Calu3 (cell line): ENCODE measurements around the gene SCEL. TPM values are rescaled to one million over a fixed set of nuclear protein-coding genes. Genes with fewer than 3 reads are reported as not detected.

ENCODE experiments used
- BruUV-seq: library from RNA; stranded (reverse); fragments of 400-500 nt; replicated peaks from 2 replicates; lab custom pipeline; 2021; lab: Mats Ljungman, UMichigan
- CTCF ChIA-PET: fragments of 300-600 bp; sonication (Branson Sonifier 250); formaldehyde crosslinking; loops from one replicate; lab custom pipeline; 2022; ENCODE audit warnings: antibody characterized with exemption; lab: Charles Lee
- DNase-seq: peaks from one replicate; pipeline ENCODE4 v3.0.0; 2022
- H3K27ac Mint-ChIP-seq: one replicate; pipeline ENCODE4 v1.8.0; 2022; ENCODE audit warnings: mixed read lengths; ENCODE audit not compliant: unreplicated experiment
- H3K27me3 Mint-ChIP-seq: one replicate; pipeline ENCODE4 v1.8.0; 2022; ENCODE audit warnings: mixed read lengths; ENCODE audit not compliant: unreplicated experiment
- H3K36me3 Mint-ChIP-seq: one replicate; pipeline ENCODE4 v1.8.0; 2022; ENCODE audit warnings: mild to moderate bottlenecking, moderate library complexity, mixed read lengths; ENCODE audit not compliant: insufficient read depth, unreplicated experiment
- H3K4me1 Mint-ChIP-seq: one replicate; pipeline ENCODE4 v1.8.0; 2022; ENCODE audit warnings: mild to moderate bottlenecking, low read depth, mixed read lengths; ENCODE audit not compliant: unreplicated experiment
- H3K4me3 Mint-ChIP-seq: one replicate; pipeline ENCODE4 v1.8.0; 2022; ENCODE audit warnings: mild to moderate bottlenecking, low read depth, moderate library complexity, mixed read lengths; ENCODE audit not compliant: unreplicated experiment
- H3K9me3 Mint-ChIP-seq: one replicate; pipeline ENCODE4 v1.8.0; 2022; ENCODE audit warnings: low read depth, mixed read lengths; ENCODE audit not compliant: unreplicated experiment
- intact Hi-C: fragments of 100-400 bp; cut with micrococcal nuclease; formaldehyde crosslinking; loops from one replicate; pipeline ENCODE4 v1.10.0; 2022; ENCODE audit not compliant: unreplicated experiment
- total RNA-seq: library from RNA; stranded (reverse); gene quantifications from 2 replicates; pipeline ENCODE4 v1.2.3, GENCODE V29; 2022
- TF ChIP-seq, protein P1 (sequence below): fragments of 200-600 bp; IDR thresholded peaks from one replicate; pipeline ENCODE4 v1.8.0; 2022; ENCODE audit warnings: antibody characterized with exemption; ENCODE audit not compliant: unreplicated experiment

SCEL gene
- total RNA-seq, 1 experiment from 2014 or later = 5.2 TPM

DNA sequence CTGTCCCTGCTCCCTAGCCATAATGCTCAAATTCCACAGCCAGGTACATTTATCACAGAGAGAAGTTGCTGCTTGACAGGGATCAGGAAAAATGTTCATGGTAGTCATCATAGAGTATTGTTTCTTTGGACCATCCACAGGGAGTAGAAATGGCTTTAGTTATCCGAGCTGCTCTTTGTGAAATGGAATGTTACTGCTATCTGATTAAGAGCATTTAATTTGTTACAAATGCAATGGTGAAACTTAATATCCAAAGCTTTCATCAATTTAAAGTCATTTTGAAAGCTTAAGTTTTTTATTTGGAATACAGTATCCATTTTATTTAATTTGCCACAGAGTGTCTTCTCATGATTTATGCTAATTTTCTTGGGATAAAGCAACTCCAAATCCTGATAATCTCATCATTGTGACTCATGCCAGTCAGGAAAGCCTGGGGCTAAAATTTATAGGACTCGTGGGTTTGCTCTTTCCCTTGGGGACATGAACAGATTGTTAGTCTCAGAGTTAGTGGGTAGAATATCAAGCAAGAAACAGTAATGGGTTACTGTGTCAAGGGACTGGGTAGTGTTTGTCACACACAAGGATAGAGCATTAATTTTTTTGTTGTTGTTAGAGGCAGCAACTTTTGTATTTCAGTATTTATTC, 59.8 kb downstream of the SCEL start:
- TF ChIP-seq, protein P1, sequence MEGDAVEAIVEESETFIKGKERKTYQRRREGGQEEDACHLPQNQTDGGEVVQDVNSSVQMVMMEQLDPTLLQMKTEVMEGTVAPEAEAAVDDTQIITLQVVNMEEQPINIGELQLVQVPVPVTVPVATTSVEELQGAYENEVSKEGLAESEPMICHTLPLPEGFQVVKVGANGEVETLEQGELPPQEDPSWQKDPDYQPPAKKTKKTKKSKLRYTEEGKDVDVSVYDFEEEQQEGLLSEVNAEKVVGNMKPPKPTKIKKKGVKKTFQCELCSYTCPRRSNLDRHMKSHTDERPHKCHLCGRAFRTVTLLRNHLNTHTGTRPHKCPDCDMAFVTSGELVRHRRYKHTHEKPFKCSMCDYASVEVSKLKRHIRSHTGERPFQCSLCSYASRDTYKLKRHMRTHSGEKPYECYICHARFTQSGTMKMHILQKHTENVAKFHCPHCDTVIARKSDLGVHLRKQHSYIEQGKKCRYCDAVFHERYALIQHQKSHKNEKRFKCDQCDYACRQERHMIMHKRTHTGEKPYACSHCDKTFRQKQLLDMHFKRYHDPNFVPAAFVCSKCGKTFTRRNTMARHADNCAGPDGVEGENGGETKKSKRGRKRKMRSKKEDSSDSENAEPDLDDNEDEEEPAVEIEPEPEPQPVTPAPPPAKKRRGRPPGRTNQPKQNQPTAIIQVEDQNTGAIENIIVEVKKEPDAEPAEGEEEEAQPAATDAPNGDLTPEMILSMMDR = no peak
- H3K4me3 Mint-ChIP-seq = no peak overlapping the region
- DNase-seq = no peak
- H3K27ac Mint-ChIP-seq = no peak overlapping the region
- no peaks in the 10 kb centered on the region for H3K4me1 Mint-ChIP-seq
- intact Hi-C loops = no loop called here
- no TSS peak for BruUV-seq
- H3K9me3 Mint-ChIP-seq = no peaks in the 10 kb centered on the region
- no peaks in the 10 kb centered on the region for H3K27me3 Mint-ChIP-seq
- H3K36me3 Mint-ChIP-seq = no peaks in the 10 kb centered on the region
- CTCF ChIA-PET = no interaction called here

DNA sequence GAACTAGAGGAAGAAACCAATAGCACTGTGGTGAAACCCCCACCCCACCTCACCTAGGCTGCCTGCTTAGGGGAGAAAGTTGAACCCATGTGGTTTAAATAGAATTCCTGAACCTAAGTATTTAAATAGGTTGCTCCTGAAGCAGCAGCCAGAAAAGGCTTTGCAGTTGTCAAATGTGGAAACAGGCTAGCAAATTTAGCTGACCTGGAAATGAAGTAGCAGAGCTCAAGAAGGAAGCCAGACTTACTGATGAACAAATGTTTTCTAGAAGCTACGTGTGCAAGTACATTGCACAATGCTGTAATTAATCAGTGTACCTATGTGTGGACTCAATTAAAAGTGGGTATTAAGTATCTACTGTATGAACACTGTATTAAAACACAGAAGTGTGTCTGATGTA, 61.3 kb downstream of the SCEL start:
- Mint-ChIP-seq H3K36me3 (no peaks in the 10 kb centered on the region), H3K9me3 (no peaks in the 10 kb centered on the region), H3K4me3 (no peak overlapping the region), H3K27me3 (no peaks in the 10 kb centered on the region), H3K4me1 (no peaks in the 10 kb centered on the region), H3K27ac (no peak overlapping the region)
- TF ChIP-seq, protein P1 = no peak
- intact Hi-C loops = no loop called here
- no peak for DNase-seq
- BruUV-seq = no TSS peak
- CTCF ChIA-PET = interaction anchor here (0.7 kb wide), 1 partner anchor 21 kb away, joined by 4 read pairs; no protein-coding TSS in a partner anchor

DNA sequence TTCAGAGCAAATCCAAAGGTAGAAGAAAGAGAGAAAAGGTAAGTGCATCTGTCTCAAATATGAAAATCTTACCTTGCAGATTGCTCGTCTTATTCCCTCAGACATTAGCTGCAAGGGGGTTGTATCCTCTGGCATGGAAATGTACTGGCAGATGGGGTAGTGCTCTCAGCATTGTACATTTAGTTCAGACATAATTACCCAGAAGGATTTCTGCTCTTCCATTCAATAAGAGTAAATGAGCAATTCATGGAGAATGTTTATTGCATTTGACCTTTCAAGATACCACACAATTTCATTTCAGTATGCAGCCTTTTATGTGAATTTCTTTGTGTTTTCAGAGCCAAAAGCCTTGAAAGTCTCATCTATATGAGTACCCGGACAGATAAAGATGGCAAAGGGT, 63.8 kb downstream of the SCEL start:
- DNase-seq = no peak
- Mint-ChIP-seq H3K9me3 (no peaks in the 10 kb centered on the region), H3K36me3 (no peaks in the 10 kb centered on the region), H3K4me1 (no peaks in the 10 kb centered on the region), H3K27ac (no peak overlapping the region), H3K4me3 (no peak overlapping the region), H3K27me3 (no peaks in the 10 kb centered on the region)
- CTCF ChIA-PET = no interaction called here
- BruUV-seq = no TSS peak
- TF ChIP-seq, protein P1 = no peak
- intact Hi-C loops = no loop called here

DNA sequence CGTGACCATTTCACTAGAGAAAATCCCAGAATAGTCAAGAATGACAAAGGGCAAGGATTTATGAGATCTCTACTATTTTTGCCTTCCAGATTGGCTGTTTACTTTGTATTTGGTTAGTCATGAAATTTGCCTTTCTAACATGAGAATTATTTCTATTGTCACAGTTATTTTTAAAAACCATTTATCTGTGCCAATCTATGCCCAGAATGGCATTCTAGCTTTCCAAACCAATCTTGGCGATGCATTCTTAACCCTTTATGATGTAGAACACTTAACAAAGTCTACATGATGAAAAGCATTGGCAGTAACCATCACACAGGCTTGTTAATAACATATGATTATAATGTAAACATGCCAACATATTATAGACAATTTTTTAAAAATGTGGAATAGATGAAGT, 65.2 kb downstream of the SCEL start:
- no peak overlapping the region for H3K4me3 Mint-ChIP-seq

More for the DNA sequence above, 65.2 kb downstream of the SCEL start:
- H3K36me3 Mint-ChIP-seq = no peaks in the 10 kb centered on the region
- CTCF ChIA-PET = no interaction called here
- no peaks in the 10 kb centered on the region for H3K9me3 Mint-ChIP-seq
- H3K27ac Mint-ChIP-seq = no peak overlapping the region
- no peaks in the 10 kb centered on the region for H3K27me3 Mint-ChIP-seq
- BruUV-seq = no TSS peak
- no peaks in the 10 kb centered on the region for H3K4me1 Mint-ChIP-seq
- TF ChIP-seq, protein P1 = no peak
- DNase-seq = no peak
- intact Hi-C loops = no loop called here
